Activated CD4-positive, alpha-beta memory T cell treated with anti-CD3 and anti-CD28 coated beads for 36 hours (primary cell): ENCODE results near the gene HLA-E. TPM values are rescaled to one million over a fixed set of nuclear protein-coding genes. Genes with fewer than 3 reads are reported as not detected.
"Not testable (repeated sequence)": the region's sequence is repeated elsewhere in the genome, so short reads cannot be mapped to it uniquely, and the experiment has no call there.

Experiments used
- CTCF ChIA-PET: fragments of 350-600 bp; sonication (Branson Sonifier 250); formaldehyde crosslinking; loops from one replicate; lab custom pipeline; 2021; ENCODE audit warnings: antibody characterized with exemption, inconsistent platforms; lab: Charles Lee
- POLR2A ChIA-PET: fragments of 350-600 bp; sonication (Branson Sonifier 250); formaldehyde crosslinking; loops from one replicate; lab custom pipeline; 2021; ENCODE audit warnings: antibody characterized with exemption; lab: Charles Lee
- DNase-seq: peaks from one replicate; pipeline ENCODE4 v3.0.0-alpha.2; 2020
- H3K27ac Mint-ChIP-seq: one replicate; pipeline ENCODE4 v1.8.0; 2021; ENCODE audit warnings: mixed read lengths
- H3K27me3 Mint-ChIP-seq: one replicate; pipeline ENCODE4 v1.8.0; 2021; ENCODE audit warnings: mixed read lengths
- H3K36me3 Mint-ChIP-seq: one replicate; pipeline ENCODE4 v1.8.0; 2021; ENCODE audit warnings: mixed read lengths
- H3K4me1 Mint-ChIP-seq: one replicate; pipeline ENCODE4 v1.8.0; 2021; ENCODE audit warnings: low read depth, mixed read lengths
- H3K4me3 Mint-ChIP-seq: one replicate; pipeline ENCODE4 v1.8.0; 2021; ENCODE audit warnings: mild to moderate bottlenecking, mixed read lengths
- H3K9me3 Mint-ChIP-seq: one replicate; pipeline ENCODE4 v1.8.0; 2021; ENCODE audit warnings: mixed read lengths
- intact Hi-C: fragments of 100-400 bp; cut with micrococcal nuclease; formaldehyde crosslinking; loops from one replicate; pipeline ENCODE4 v1.15.1; 2023
- total RNA-seq, 2 experiments: library from RNA; stranded (reverse); gene quantifications; one replicate each; pipeline ENCODE4 v1.2.3, GENCODE V29; 2021

The HLA-E gene
- total RNA-seq, 2 experiments from 2014 or later, result 481 to 485 TPM

DNA sequence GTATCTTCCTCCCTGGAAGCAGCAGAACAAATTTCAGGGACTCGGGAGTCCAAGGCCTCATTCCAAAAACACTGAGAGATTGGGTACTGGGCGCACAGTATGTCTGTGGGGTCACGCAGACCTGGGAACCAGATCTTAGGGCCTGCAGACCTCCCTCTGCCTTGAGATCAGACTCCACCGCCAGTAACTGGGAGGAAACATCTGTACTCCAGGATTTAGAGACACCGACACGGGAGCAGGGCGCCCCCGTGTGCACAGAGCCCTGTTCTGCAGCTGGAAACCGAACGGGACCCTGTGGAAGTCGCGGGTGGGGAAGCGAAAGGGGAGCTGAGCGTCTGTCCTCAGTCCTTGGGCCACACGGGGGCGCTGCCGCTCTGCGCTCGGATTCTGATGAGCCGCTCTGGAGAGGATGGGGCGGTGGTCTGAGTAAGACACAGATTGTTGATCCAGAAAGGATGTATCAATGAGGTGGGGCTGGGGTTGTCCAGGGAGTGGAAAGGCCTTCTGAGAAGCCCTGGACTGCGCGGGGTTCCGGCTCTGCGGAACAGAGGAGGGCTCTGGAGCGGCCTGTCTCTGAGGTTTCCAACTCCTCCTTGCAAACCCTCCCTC, 35.7 kb upstream of the HLA-E start:
- intact Hi-C loops, result loop anchor here (1.0 to 5.0 kb wide), 4 partner anchors 27 to 144 kb away; no protein-coding TSS in a partner anchor
- H3K4me1 Mint-ChIP-seq, result peaks cover 32% of the 10 kb centered on the region
- no peaks in the 10 kb centered on the region for H3K36me3 Mint-ChIP-seq
- POLR2A ChIA-PET, result interaction anchor here (0.5 kb wide), 2 partner anchors 19 to 144 kb away, joined by 3 read pairs; no protein-coding TSS in a partner anchor
- DNase-seq, result peak; percentile 88
- H3K9me3 Mint-ChIP-seq, result no peaks in the 10 kb centered on the region
- CTCF ChIA-PET, result interaction anchor here (0.6 to 9.2 kb wide), 44 partner anchors 8 to 381 kb away, joined by 3 to 133 read pairs (median 4); partner anchors contain the start of gene ABCF1
- H3K4me3 Mint-ChIP-seq, result peak overlapping the region; percentile 33
- peaks cover 82% of the 10 kb centered on the region for H3K27me3 Mint-ChIP-seq
- no peak overlapping the region for H3K27ac Mint-ChIP-seq

DNA sequence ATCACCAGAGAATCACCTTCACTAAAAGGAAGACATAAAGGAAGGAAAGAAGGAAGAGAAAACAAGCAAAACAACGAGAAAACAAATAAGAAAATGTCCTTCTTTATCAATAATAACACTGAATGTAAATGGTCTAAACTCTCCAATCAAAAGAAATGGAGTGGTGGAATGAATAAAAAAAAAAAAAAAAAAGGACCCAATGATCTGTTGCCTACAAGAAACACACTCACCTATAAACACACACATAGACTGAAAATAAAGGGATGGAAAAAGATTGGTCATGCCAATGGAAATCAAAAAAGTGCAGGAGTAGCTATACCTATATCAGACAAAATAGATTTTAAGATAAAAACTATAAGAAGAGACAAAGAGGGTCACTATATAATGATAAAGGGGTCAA, 30.2 kb upstream of the HLA-E start:
- POLR2A ChIA-PET, result no interaction called here
- intact Hi-C loops, result no loop called here
- no peaks in the 10 kb centered on the region for H3K36me3 Mint-ChIP-seq

DNA sequence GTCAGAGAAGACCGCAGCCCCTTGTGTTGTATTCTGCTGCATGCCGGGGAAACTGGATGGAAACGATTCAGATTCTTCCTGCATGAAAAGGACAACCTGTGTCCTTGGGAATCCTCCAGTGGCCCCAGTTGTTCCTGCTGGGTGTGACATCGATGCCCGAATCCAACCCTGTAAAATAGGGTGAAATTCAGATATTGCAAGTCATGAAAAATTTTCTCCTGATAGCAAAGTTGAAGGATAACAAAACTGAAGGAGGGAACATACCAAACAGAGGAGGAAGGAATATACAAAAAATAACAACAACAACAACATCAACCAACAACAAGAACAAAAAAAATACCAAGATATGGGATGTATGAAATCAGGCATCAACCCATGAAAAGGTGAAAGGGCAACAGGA, 28.3 kb upstream of the HLA-E start:
- no peak overlapping the region for H3K27ac Mint-ChIP-seq
- intact Hi-C loops, result no loop called here
- DNase-seq, result no peak
- peaks cover 37% of the 10 kb centered on the region for H3K4me1 Mint-ChIP-seq
- peaks cover 88% of the 10 kb centered on the region for H3K27me3 Mint-ChIP-seq
- no peak overlapping the region for H3K4me3 Mint-ChIP-seq
- POLR2A ChIA-PET, result no interaction called here
- no peaks in the 10 kb centered on the region for H3K36me3 Mint-ChIP-seq
- CTCF ChIA-PET, result no interaction called here
- peaks cover 2% of the 10 kb centered on the region for H3K9me3 Mint-ChIP-seq

More for the DNA sequence above, 30.2 kb upstream of the HLA-E start:
- H3K27me3 Mint-ChIP-seq, result peaks cover 87% of the 10 kb centered on the region
- H3K27ac Mint-ChIP-seq, result no peak overlapping the region
- H3K9me3 Mint-ChIP-seq, result peaks cover 2% of the 10 kb centered on the region
- H3K4me1 Mint-ChIP-seq, result peaks cover 20% of the 10 kb centered on the region
- CTCF ChIA-PET, result interaction anchor here (0.8 to 9.2 kb wide), 3 partner anchors 9 to 86 kb away, joined by 3 to 133 read pairs (median 4); no protein-coding TSS in a partner anchor
- H3K4me3 Mint-ChIP-seq, result no peak overlapping the region
- no peak for DNase-seq

DNA sequence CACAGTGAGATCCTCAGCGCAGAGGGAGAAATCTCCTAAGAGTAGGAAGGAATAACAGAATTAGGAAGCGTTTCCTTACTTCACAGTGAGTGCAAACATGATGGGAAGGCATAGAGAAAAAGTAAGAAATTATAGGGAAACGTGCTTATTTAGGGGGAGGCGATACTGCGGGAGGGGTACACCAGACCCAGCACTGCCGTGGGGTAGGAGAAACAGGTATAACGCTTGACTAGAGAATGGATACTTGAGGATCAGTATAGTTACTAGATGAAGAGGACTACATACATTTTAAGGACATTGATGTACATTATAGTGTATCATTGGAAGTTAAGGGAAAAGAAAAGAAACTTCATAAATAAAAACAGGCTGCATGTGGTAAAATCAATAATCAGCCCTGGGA, 26.8 kb upstream of the HLA-E start:
- POLR2A ChIA-PET, result interaction anchor here (1.9 kb wide), 1 partner anchor 12 kb away, joined by 8 read pairs; no protein-coding TSS in a partner anchor
- peaks cover 44% of the 10 kb centered on the region for H3K4me1 Mint-ChIP-seq
- no peak overlapping the region for H3K27ac Mint-ChIP-seq
- peaks cover 2% of the 10 kb centered on the region for H3K9me3 Mint-ChIP-seq
- no peak for DNase-seq
- H3K36me3 Mint-ChIP-seq, result no peaks in the 10 kb centered on the region
- peaks cover 90% of the 10 kb centered on the region for H3K27me3 Mint-ChIP-seq
- no peak overlapping the region for H3K4me3 Mint-ChIP-seq
- intact Hi-C loops, result no loop called here
- CTCF ChIA-PET, result interaction anchor here (2.0 to 12.1 kb wide), 2 partner anchors 8 to 80 kb away, joined by 9 to 133 read pairs; no protein-coding TSS in a partner anchor

GRCh38 chr6:30463242-30463641, 26.1 kb upstream of the HLA-E start:
- Mint-ChIP-seq H3K4me3 (peak overlapping the region; percentile 11), H3K9me3 (peaks cover 2% of the 10 kb centered on the region), H3K27me3 (peaks cover 88% of the 10 kb centered on the region), H3K27ac (no peak overlapping the region), H3K36me3 (no peaks in the 10 kb centered on the region), H3K4me1 (peaks cover 44% of the 10 kb centered on the region)
- ChIA-PET POLR2A (interaction anchor here (1.9 kb wide), 1 partner anchor 12 kb away, joined by 8 read pairs; no protein-coding TSS in a partner anchor), CTCF (interaction anchor here (0.9 to 12.1 kb wide), 6 partner anchors 9 to 360 kb away, joined by 3 to 133 read pairs (median 6); no protein-coding TSS in a partner anchor)
- no peak for DNase-seq
- intact Hi-C loops, result no loop called here

DNA sequence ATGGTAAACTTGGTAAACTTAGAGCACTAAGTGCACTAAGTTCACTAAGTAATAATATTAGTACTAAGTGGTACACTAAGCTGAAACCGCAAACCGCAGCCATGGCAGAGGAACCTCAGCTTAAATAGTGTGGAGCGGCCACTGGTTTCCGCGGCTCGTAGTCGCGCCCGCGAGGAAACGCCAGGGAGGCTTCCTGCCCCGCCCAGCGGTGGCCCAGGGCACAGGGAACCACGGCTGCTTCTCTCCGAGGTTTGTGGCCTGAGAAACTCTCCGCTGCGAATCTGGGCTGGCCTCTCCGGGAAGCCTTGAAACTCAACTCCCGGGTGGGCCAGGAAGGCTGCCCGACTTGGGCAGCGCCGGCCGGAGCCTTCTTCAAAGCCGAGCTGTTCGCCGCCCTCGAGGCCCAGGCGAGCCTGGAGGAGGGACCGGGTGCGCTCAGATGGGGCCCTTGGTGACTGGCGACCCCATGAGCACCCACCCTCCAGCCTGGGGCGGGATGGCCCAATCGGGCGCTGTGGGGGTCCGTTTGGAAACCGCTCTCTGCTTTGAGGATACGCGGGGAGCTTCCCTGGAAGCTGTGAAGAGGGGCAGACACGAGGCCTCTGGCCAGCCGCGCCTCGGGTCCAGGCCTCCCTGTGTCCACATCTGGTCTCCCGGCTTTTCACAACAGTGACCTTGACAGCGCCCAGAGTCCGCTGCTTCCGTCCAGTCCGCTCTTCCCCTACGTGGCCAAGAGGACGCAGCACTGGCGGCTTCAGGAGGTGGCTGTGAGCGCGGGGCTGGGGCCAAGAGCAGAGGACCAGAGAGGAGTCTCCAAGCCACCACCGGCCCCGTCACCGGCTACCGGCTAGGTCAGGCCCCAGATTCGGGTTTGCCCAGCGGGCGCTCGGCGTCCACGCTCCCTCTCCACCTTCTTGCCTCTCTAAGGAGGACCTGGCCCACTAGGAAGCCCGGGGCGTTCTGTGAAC, 25.4 kb upstream of the HLA-E start:
- H3K4me3 Mint-ChIP-seq, result no peak overlapping the region
- peaks cover 44% of the 10 kb centered on the region for H3K4me1 Mint-ChIP-seq
- H3K27me3 Mint-ChIP-seq, result peaks cover 88% of the 10 kb centered on the region
- intact Hi-C loops, result loop anchor here (2.0 kb wide), 1 partner anchor 13 kb away; no protein-coding TSS in a partner anchor
- DNase-seq, result peak; percentile 75
- CTCF ChIA-PET, result interaction anchor here (0.9 to 12.1 kb wide), 7 partner anchors 9 to 361 kb away, joined by 3 to 133 read pairs (median 6); no protein-coding TSS in a partner anchor
- H3K36me3 Mint-ChIP-seq, result no peaks in the 10 kb centered on the region
- POLR2A ChIA-PET, result interaction anchor here (1.9 kb wide), 1 partner anchor 13 kb away, joined by 8 read pairs; no protein-coding TSS in a partner anchor
- H3K27ac Mint-ChIP-seq, result no peak overlapping the region
- H3K9me3 Mint-ChIP-seq, result peaks cover 2% of the 10 kb centered on the region

DNA sequence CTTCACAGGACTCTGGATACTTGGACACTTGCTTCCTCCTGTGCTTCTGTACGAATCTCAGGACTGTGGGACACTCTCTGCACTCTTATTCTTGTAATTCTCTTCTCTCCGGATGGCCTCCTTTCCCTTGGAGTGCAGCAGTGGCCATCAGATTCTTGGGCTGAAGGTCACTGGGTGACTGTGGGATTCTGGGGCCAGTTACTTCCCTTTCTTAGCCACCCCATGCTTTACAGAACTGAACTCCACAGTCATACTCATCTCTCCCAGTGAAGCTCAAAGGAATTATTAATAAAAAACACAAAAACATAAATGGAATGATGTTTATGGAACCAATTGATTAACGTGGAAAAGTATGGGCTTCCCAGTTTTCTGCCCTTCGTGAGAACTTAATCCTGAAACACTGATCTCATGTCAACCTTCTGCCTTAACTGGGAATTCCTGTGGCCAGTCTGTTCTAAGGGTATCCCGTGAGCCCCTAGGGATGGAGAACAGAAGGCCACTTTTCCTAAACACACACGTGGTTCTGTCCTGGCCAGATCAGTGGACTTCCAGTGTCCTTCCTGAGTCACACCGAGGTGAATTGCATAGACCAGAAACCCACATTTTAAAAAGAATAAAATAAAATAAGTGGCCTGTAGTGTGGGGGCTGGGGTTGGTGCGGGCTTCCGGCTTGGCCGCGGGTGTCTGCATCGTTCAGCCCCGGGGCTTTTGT, 23.6 kb upstream of the HLA-E start:
- CTCF ChIA-PET, result interaction anchor here (0.6 to 12.1 kb wide), 5 partner anchors 11 to 364 kb away, joined by 3 to 133 read pairs (median 7); no protein-coding TSS in a partner anchor
- intact Hi-C loops, result loop anchor here (2.0 kb wide), 1 partner anchor 15 kb away; no protein-coding TSS in a partner anchor
- POLR2A ChIA-PET, result interaction anchor here (0.6 to 1.4 kb wide), 2 partner anchors 26 to 105 kb away, joined by 4 to 6 read pairs; partner anchors contain the start of gene ABCF1
- no peak for DNase-seq
- H3K27me3 Mint-ChIP-seq, result peaks cover 85% of the 10 kb centered on the region
- H3K36me3 Mint-ChIP-seq, result no peaks in the 10 kb centered on the region
- no peaks in the 10 kb centered on the region for H3K9me3 Mint-ChIP-seq
- peaks cover 44% of the 10 kb centered on the region for H3K4me1 Mint-ChIP-seq
- no peak overlapping the region for H3K27ac Mint-ChIP-seq
- H3K4me3 Mint-ChIP-seq, result no peak overlapping the region

DNA sequence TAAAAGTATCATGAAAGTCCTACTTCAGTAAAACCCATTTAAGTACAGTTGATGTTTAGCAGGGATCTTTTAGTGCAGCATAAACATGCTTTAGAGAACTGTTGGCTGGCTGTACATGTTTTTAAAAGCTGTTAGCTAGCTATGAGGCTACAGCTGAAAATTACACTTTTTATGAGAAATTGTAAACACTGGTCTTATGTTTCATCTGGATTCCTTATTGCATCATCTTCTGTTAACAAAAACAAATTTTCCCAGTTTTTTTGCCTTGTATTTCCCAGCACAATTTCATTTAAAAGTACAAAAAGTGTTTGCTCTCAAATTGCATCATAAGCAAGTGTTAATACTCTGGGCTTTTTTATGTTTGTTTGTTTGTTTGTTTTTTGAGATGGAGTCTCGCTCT, 18.3 kb upstream of the HLA-E start:
- no peaks in the 10 kb centered on the region for H3K36me3 Mint-ChIP-seq
- peaks cover 7% of the 10 kb centered on the region for H3K4me1 Mint-ChIP-seq
- H3K4me3 Mint-ChIP-seq, result no peak overlapping the region
- H3K27me3 Mint-ChIP-seq, result peaks cover 62% of the 10 kb centered on the region
- no peaks in the 10 kb centered on the region for H3K9me3 Mint-ChIP-seq
- DNase-seq, result no peak
- intact Hi-C loops, result no loop called here
- POLR2A ChIA-PET, result no interaction called here
- no peak overlapping the region for H3K27ac Mint-ChIP-seq
- CTCF ChIA-PET, result interaction anchor here (1.1 to 12.1 kb wide), 4 partner anchors 11 to 74 kb away, joined by 3 to 133 read pairs (median 6); no protein-coding TSS in a partner anchor

DNA sequence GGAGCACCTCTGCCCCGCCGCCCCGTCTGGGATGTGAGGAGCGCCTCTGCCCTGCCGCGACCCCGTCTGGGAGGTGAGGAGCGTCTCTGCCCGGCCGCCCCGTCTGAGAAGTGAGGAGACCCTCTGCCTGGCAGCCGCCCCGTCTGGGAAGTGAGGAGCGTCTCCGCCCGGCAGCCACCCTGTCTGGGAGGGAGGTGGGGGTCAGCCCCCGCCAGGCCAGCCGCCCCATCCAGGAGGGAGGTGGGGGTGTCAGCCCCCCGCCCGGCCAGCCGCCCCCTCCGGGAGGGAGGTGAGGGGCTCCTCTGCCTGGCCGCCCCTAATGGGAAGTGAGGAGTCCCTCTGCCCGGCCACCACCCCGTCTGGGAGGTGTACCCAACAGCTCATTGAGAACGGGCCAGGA, 14.2 kb upstream of the HLA-E start:
- intact Hi-C loops, H3K36me3 Mint-ChIP-seq: not testable (repeated sequence)

GRCh38 chr6:30480536-30481156, 8.7 kb upstream of the HLA-E start:
- DNase-seq, result peak; percentile 75
- ChIA-PET CTCF (interaction anchor here (1.9 to 10.3 kb wide), 5 partner anchors 27 to 117 kb away, joined by 10 to 446 read pairs (median 19); no protein-coding TSS in a partner anchor), POLR2A (interaction anchor here (0.6 to 1.1 kb wide), 2 partner anchors 30 to 116 kb away, joined by 3 to 4 read pairs; no protein-coding TSS in a partner anchor)
- intact Hi-C loops, result loop anchor here (2.0 to 10.0 kb wide), 2 partner anchors 28 to 604 kb away; no protein-coding TSS in a partner anchor
- Mint-ChIP-seq H3K4me3 (peak overlapping the region; percentile 16), H3K27me3 (peaks cover 45% of the 10 kb centered on the region), H3K4me1 (peaks cover 19% of the 10 kb centered on the region), H3K36me3 (no peaks in the 10 kb centered on the region), H3K27ac (no peak overlapping the region), H3K9me3 (no peaks in the 10 kb centered on the region)

More for the DNA sequence above, 14.2 kb upstream of the HLA-E start:
- peaks cover 56% of the 10 kb centered on the region for H3K27me3 Mint-ChIP-seq
- DNase-seq, H3K4me1 Mint-ChIP-seq, H3K9me3 Mint-ChIP-seq, H3K4me3 Mint-ChIP-seq, H3K27ac Mint-ChIP-seq, CTCF ChIA-PET, POLR2A ChIA-PET: not testable (repeated sequence)
